GM12878 (cell line): ENCODE measurements around the gene OR6T1. TPM values are rescaled to one million over a fixed set of nuclear protein-coding genes. Genes with fewer than 3 reads are reported as not detected.

Experiments
- ATAC-seq: fragments of 200-7000 bp; cut with Tn5 transposase; 3 replicates; pipeline ENCODE4 v1.9.1; 2020; ENCODE audit warnings: mild to moderate bottlenecking, moderate library complexity
- BruUV-seq: library from RNA; stranded (reverse); fragments of 400-500 nt; replicated peaks from 2 replicates; lab custom pipeline; 2021; lab: Mats Ljungman, UMichigan
- CTCF ChIA-PET: fragments of 300-600 bp; sonication (Branson Sonifier 250); formaldehyde crosslinking; extraction: SDS; loops from one replicate; lab custom pipeline; 2021; ENCODE audit warnings: inconsistent platforms; lab: Yijun Ruan, JAX
- POLR2A ChIA-PET: fragments of 350-600 bp; formaldehyde crosslinking; extraction: SDS; loops from one replicate; lab custom pipeline; 2021; ENCODE audit warnings: inconsistent platforms; lab: Charles Lee
- RAD21 ChIA-PET: fragments of 300-600 bp; sonication (Branson Sonifier 250); formaldehyde crosslinking; loops from one replicate; lab custom pipeline; 2023; ENCODE audit warnings: antibody characterized with exemption; ENCODE audit not compliant: unreplicated experiment; lab: Charles Lee
- SMC1A ChIA-PET: fragments of 300-600 bp; sonication (Branson Sonifier 250); formaldehyde crosslinking; loops from one replicate; lab custom pipeline; 2023; ENCODE audit not compliant: unreplicated experiment, uncharacterized antibody; lab: Charles Lee
- DNase-seq: peaks from one replicate; pipeline ENCODE4 v3.0.0-alpha.2; 2011; ENCODE audit warnings: low read depth, low spot score
- FAIRE-seq: peaks from 3 replicates; lab custom pipeline; 2011; peaks lifted over from hg19 to GRCh38; lab: Jason Lieb, UNC
- H2AFZ ChIP-seq: 2 replicates; pipeline ENCODE4 v1.6.0; 2011; ENCODE audit warnings: low read depth, low read length, control low read depth; ENCODE audit not compliant: control insufficient read depth
- H3K27ac ChIP-seq: 2 replicates; pipeline ENCODE4 v1.5.1; 2011; ENCODE audit warnings: control low read depth; ENCODE audit not compliant: control insufficient read depth, insufficient read depth
- H3K27me3 ChIP-seq, 2 experiments: replicated peaks in 1 of 2; 2 replicates each; pipeline versions ENCODE4 v1.6.0 to v1.6.1; 2011; ENCODE audit warnings: low read length in 1 of 2; ENCODE audit not compliant: control insufficient read depth in 2 of 2, insufficient read depth in 2 of 2
- H3K36me3 ChIP-seq, 2 experiments: 2 replicates each; pipeline ENCODE4 v1.5.1; 2011; ENCODE audit warnings: low read length in 1 of 2; ENCODE audit not compliant: control insufficient read depth in 2 of 2, insufficient read depth in 2 of 2
- H3K4me1 ChIP-seq: 2 replicates; pipeline ENCODE4 v1.6.1; 2011; ENCODE audit warnings: mild to moderate bottlenecking, low read length, moderate library complexity, mixed read lengths; ENCODE audit not compliant: control insufficient read depth, insufficient read depth
- H3K4me2 ChIP-seq: 2 replicates; pipeline ENCODE4 v1.6.0; 2011; ENCODE audit warnings: control low read depth; ENCODE audit not compliant: control insufficient read depth, insufficient read depth
- H3K4me3 ChIP-seq: fragments of 200-600 bp; sonication (generic); 2 replicates; pipeline ENCODE4 v1.5.1; 2016
- H3K79me2 ChIP-seq: 2 replicates; pipeline ENCODE4 v1.6.0; 2011; ENCODE audit warnings: low read length; ENCODE audit not compliant: control insufficient read depth, insufficient read depth
- H3K9ac ChIP-seq: 2 replicates; pipeline ENCODE4 v1.8.0; 2011; ENCODE audit warnings: low read length, control low read depth, mixed read lengths; ENCODE audit not compliant: control insufficient read depth, insufficient read depth
- H3K9me3 ChIP-seq: replicated peaks from 3 replicates; pipeline ENCODE4 v1.5.1; 2011; ENCODE audit warnings: mild to moderate bottlenecking, low read length; ENCODE audit not compliant: control insufficient read depth, insufficient read depth
- H4K20me1 ChIP-seq: 2 replicates; pipeline ENCODE4 v1.6.0; 2011; ENCODE audit not compliant: control insufficient read depth, insufficient read depth
- CBFB ChIP-seq: IDR thresholded peaks from 2 replicates; pipeline ENCODE4 v1.6.1; 2016; ENCODE audit warnings: antibody characterized with exemption, low read depth
- CBX3 ChIP-seq: fragments of 200-600 bp; sonication (generic); IDR thresholded peaks from 2 replicates; pipeline ENCODE4 v1.6.1; 2016; ENCODE audit warnings: low read depth, borderline replicate concordance
- ETV6 ChIP-seq, 2 experiments: fragments of 450-650 bp in 1 of 2; IDR thresholded peaks in 1 of 2; conservative IDR thresholded peaks in 1 of 2; 2 replicates each; pipeline ENCODE4 v1.6.1; 2014; ENCODE audit warnings: antibody characterized with exemption in 1 of 2, borderline replicate concordance in 1 of 2, low read depth in 1 of 2, mild to moderate bottlenecking in 1 of 2, moderate library complexity in 1 of 2
- GATAD2B ChIP-seq: fragments of 450-650 bp; conservative IDR thresholded peaks from 2 replicates; pipeline ENCODE4 v1.6.1; 2017; ENCODE audit warnings: low read depth, mild to moderate bottlenecking, moderate library complexity
- MYB ChIP-seq: fragments of 150-350 bp; IDR thresholded peaks from 2 replicates; pipeline ENCODE4 v1.6.1; 2014; ENCODE audit warnings: mild to moderate bottlenecking, low read depth, low read length, borderline replicate concordance
- RBBP5 ChIP-seq: fragments of 200-600 bp; sonication (generic); conservative IDR thresholded peaks from 2 replicates; pipeline ENCODE4 v1.6.1; 2016
- RUNX3 ChIP-seq: IDR thresholded peaks from 2 replicates; pipeline ENCODE4 v1.6.1; 2012; ENCODE audit warnings: low read length, inconsistent platforms
- SMARCA5 ChIP-seq: fragments of 450-650 bp; IDR thresholded peaks from 2 replicates; pipeline ENCODE4 v1.6.1; 2017; ENCODE audit warnings: mild to moderate bottlenecking
- SREBF2 ChIP-seq: IDR thresholded peaks from 2 replicates; pipeline ENCODE4 v1.6.1; 2012; ENCODE audit warnings: mild to moderate bottlenecking, low read length
- STAT3 ChIP-seq: IDR thresholded peaks from 2 replicates; pipeline ENCODE4 v1.6.1; 2011; ENCODE audit warnings: low read depth, low read length, improper control_type of control experiment
- USF1 ChIP-seq: IDR thresholded peaks from 2 replicates; pipeline ENCODE4 v1.6.1; 2011; ENCODE audit warnings: borderline replicate concordance, low read depth, mild to moderate bottlenecking, moderate library complexity, mixed read lengths, low read length; ENCODE audit not compliant: insufficient read depth; ENCODE audit errors: extremely low read length
- ZNF217 ChIP-seq: fragments of 450-650 bp; IDR thresholded peaks from 2 replicates; pipeline ENCODE4 v1.6.1; 2017; ENCODE audit warnings: antibody characterized with exemption, mild to moderate bottlenecking
- WGBS: methylation state at CpG from one replicate; pipeline ENCODE4 v1.1.6; 2016; ENCODE audit warnings: low lambda C conversion rate; ENCODE audit not compliant: insufficient replicate concordance, insufficient coverage; ENCODE audit errors: missing lambda C conversion rate; 5-methylcytosine and 5-hydroxymethylcytosine counted together
- in situ Hi-C: fragments of 300-500 bp; cut with MboI; formaldehyde crosslinking; loops from 9 replicates; pipeline ENCODE4 v1.14.3; 2018; ENCODE audit warnings: mixed read lengths
- intact Hi-C: fragments of 100-400 bp; cut with micrococcal nuclease; formaldehyde crosslinking; loops from one replicate; pipeline ENCODE4 v1.14.2; 2022; ENCODE audit not compliant: unreplicated experiment
- polyA plus RNA-seq, 11 experiments: library from polyadenylated mRNA; depleted of rRNA in 4 of 11; unstranded in 6 of 11; stranded (reverse) in 5 of 11; fragments of >200 nt; fragmentation: Nextera tagmentation in 4 of 11; fragmentation: Illumina TruSeq in 1 of 11; extraction: Ambion mirVana in 4 of 11; extraction: Trizol in 1 of 11; gene quantifications; 1 replicate in 1 of 11; 2 replicates in 10 of 11; pipeline versions ENCODE4 v1.2.1 to v1.2.3, GENCODE V29; 2011 to 2016; ENCODE audit warnings: inconsistent platforms in 2 of 11, missing spikeins in 2 of 11, low read depth in 1 of 11
- total RNA-seq, 4 experiments: library from RNA; depleted of rRNA in 3 of 4; stranded (reverse); fragments of >200 nt in 3 of 4; fragmentation: Illumina TruSeq in 1 of 4; extraction: Trizol in 1 of 4; gene quantifications; 2 replicates each; pipeline versions ENCODE4 v1.2.1 to v1.2.3, GENCODE V29; 2013 to 2021

OR6T1 gene
- total and polyA plus RNA-seq, 10 of the 15 experiments (the other 5 are each of a cell fraction or from before 2014, with no cell fraction given) = not detected

DNA sequence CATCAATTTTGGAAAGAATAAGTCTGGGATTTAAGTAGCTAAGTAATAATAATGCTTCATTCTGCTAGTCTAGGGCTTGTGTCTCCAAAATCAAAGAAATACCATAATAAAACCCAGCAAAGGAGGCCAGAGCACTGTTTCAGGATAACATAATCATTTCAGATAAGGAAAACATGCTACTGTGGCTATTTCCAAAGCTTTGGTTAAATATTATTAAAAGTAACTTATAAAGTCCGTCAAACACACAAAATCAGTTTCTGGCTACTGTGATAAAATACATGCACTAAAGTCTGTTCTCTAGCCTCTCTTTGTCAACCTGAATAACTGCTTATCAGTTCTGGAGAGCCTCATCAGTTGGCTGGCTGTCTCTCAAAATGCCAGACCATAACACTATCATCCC lies 1.5 kb upstream of the OR6T1 start:
- intact Hi-C loops = no loop called here
- Histone ChIP-seq H2AFZ (no peak overlapping the region), H3K4me2 (no peak overlapping the region), H3K36me3 (no peaks in the 10 kb centered on the region), H3K79me2 (no peaks in the 10 kb centered on the region), H3K9ac (no peak overlapping the region), H3K9me3 (no peaks in the 10 kb centered on the region), H3K4me3 (no peak overlapping the region), H3K27ac (no peak overlapping the region), H3K27me3 (no peaks in the 10 kb centered on the region; a peak in 1 of 4 replicates), H4K20me1 (no peaks in the 10 kb centered on the region), H3K4me1 (no peaks in the 10 kb centered on the region)
- RAD21 ChIA-PET = no interaction called here
- no TSS peak for BruUV-seq
- ATAC-seq (no peak), FAIRE-seq (no peak), DNase-seq (no peak)
- 21% methylated on average over 1 of the region's 1 CpG for whole genome bisulfite sequencing
- CTCF ChIA-PET = no interaction called here
- in situ Hi-C loops = no loop called here
- TF ChIP-seq MYB (no peak), RUNX3 (no peak), USF1 (no peak), CBFB (no peak), RBBP5 (no peak), SMARCA5 (no peak), GATAD2B (no peak), ETV6 (conservative IDR thresholded peaks at IDR 0.05 in 1 of 2, IDR thresholded peaks at IDR 0.05 in 1 of 2; ENCODE audit: borderline replicate concordance in 1 of 2, low read depth in 1 of 2) (no peak), SREBF2 (no peak), STAT3 (no peak), ZNF217 (no peak), CBX3 (no peak)
- SMC1A ChIA-PET = no interaction called here
- POLR2A ChIA-PET = no interaction called here
